MM.1S (cell line): ENCODE data around the gene BBS10.
"Not testable (repeated sequence)": the region's sequence is repeated elsewhere in the genome, so short reads cannot be mapped to it uniquely, and the experiment has no call there.

ENCODE experiments used
- DNase-seq: peaks from one replicate; pipeline ENCODE4 v3.0.0-alpha.2; 2015
- H2AFZ ChIP-seq: fragments of 300-600 bp; sonication (generic); 2 replicates; pipeline ENCODE4 v1.6.0; 2016; ENCODE audit warnings: antibody characterized with exemption, low read length
- H3F3A ChIP-seq: fragments of 300-600 bp; sonication (generic); 2 replicates; pipeline ENCODE4 v1.6.1; 2016; ENCODE audit warnings: mild to moderate bottlenecking, antibody characterized with exemption, low read length, moderate library complexity, mixed read lengths; ENCODE audit not compliant: insufficient read depth
- H3K27ac ChIP-seq: fragments of 300-600 bp; sonication (generic); 2 replicates; pipeline ENCODE4 v1.5.1; 2016; ENCODE audit warnings: mild to moderate bottlenecking, low read length
- H3K27me3 ChIP-seq: fragments of 300-600 bp; sonication (generic); replicated peaks from 2 replicates; pipeline ENCODE4 v1.6.0; 2016; ENCODE audit warnings: low read length; ENCODE audit not compliant: insufficient read depth
- H3K36me3 ChIP-seq: fragments of 300-600 bp; sonication (generic); replicated peaks from 2 replicates; pipeline ENCODE4 v1.6.1; 2016; ENCODE audit warnings: mild to moderate bottlenecking, low read length, mixed read lengths; ENCODE audit not compliant: insufficient read depth
- H3K4me1 ChIP-seq: fragments of 300-600 bp; sonication (generic); 2 replicates; pipeline ENCODE4 v1.6.1; 2016; ENCODE audit warnings: low read length, mixed read lengths
- H3K4me2 ChIP-seq: fragments of 300-600 bp; sonication (generic); 2 replicates; pipeline ENCODE4 v1.6.0; 2016; ENCODE audit warnings: low read depth, low read length
- H3K4me3 ChIP-seq: fragments of 300-600 bp; sonication (generic); 2 replicates; pipeline ENCODE4 v1.5.1; 2016; ENCODE audit warnings: low read length, mixed read lengths
- H3K79me2 ChIP-seq: fragments of 300-600 bp; sonication (generic); 2 replicates; pipeline ENCODE4 v1.6.1; 2016; ENCODE audit warnings: mixed run types, low read length, mixed read lengths
- H3K9ac ChIP-seq: fragments of 300-600 bp; sonication (generic); 2 replicates; pipeline ENCODE4 v1.6.1; 2016; ENCODE audit warnings: low read length, mixed read lengths
- H3K9me2 ChIP-seq: fragments of 300-600 bp; sonication (generic); replicated peaks from 2 replicates; pipeline ENCODE4 v1.6.1; 2016; ENCODE audit warnings: mild to moderate bottlenecking, low read length, mixed read lengths; ENCODE audit not compliant: insufficient read depth
- H3K9me3 ChIP-seq: fragments of 300-600 bp; sonication (generic); replicated peaks from 2 replicates; pipeline ENCODE4 v1.6.1; 2016; ENCODE audit warnings: mild to moderate bottlenecking, low read length, mixed read lengths; ENCODE audit not compliant: insufficient read depth
- H4K20me1 ChIP-seq: fragments of 300-600 bp; sonication (generic); 2 replicates; pipeline ENCODE4 v1.6.1; 2016; ENCODE audit warnings: mild to moderate bottlenecking, low read length, moderate library complexity, mixed read lengths; ENCODE audit not compliant: insufficient read depth
- CTCF ChIP-seq: fragments of 300-600 bp; sonication (generic); IDR thresholded peaks from 2 replicates; pipeline ENCODE4 v1.5.1; 2016; ENCODE audit warnings: antibody characterized with exemption, low read length, mixed read lengths
- EZH2 ChIP-seq: fragments of 300-600 bp; sonication (generic); optimal IDR thresholded peaks from 2 replicates; pipeline ENCODE3; 2017; ENCODE audit warnings: low read depth, mild to moderate bottlenecking, antibody characterized with exemption, low read length, mixed read lengths
- EZH2phosphoT487 ChIP-seq: fragments of 300-600 bp; sonication (generic); IDR thresholded peaks from 2 replicates; pipeline ENCODE4 v1.6.1; 2018; ENCODE audit warnings: antibody characterized with exemption, low read length

BBS10 gene

GRCh38 chr12:76329159-76329558 lies 19.1 kb downstream of the BBS10 start:
- DNase-seq, result no peak
- TF ChIP-seq EZH2phosphoT487 (no peak), EZH2 (no peak), CTCF (no peak)
- H2AFZ ChIP-seq, result no peak overlapping the region
- no peaks in the 10 kb centered on the region for H3K79me2 ChIP-seq
- no peak overlapping the region for H3K4me3 ChIP-seq
- H3F3A ChIP-seq, result no peaks in the 10 kb centered on the region
- H4K20me1 ChIP-seq, result no peaks in the 10 kb centered on the region
- no peaks in the 10 kb centered on the region for H3K4me1 ChIP-seq
- H3K4me2 ChIP-seq, result no peak overlapping the region
- no peaks in the 10 kb centered on the region for H3K9me3 ChIP-seq
- no peaks in the 10 kb centered on the region for H3K9me2 ChIP-seq
- H3K36me3 ChIP-seq, result no peaks in the 10 kb centered on the region
- no peak overlapping the region for H3K27ac ChIP-seq
- H3K9ac ChIP-seq, result no peak overlapping the region
- H3K27me3 ChIP-seq, result no peaks in the 10 kb centered on the region

- not testable (repeated sequence) for H4K20me1 ChIP-seq, H3K36me3 ChIP-seq, H3K9me3 ChIP-seq, H3K27me3 ChIP-seq, DNase-seq, H3K4me1 ChIP-seq, H3K79me2 ChIP-seq, H3K27ac ChIP-seq, H3K9me2 ChIP-seq, H3F3A ChIP-seq, H2AFZ ChIP-seq, H3K4me2 ChIP-seq, H3K4me3 ChIP-seq, H3K9ac ChIP-seq
Observed at GRCh38 chr12:76319595-76320319, 28.5 kb downstream of the BBS10 start.

GRCh38 chr12:76318773-76319594 lies 29.2 kb downstream of the BBS10 start:
- H3K36me3 ChIP-seq, result no peaks in the 10 kb centered on the region
- DNase-seq, result no peak
- no peak overlapping the region for H3K4me2 ChIP-seq
- H3K4me3 ChIP-seq, result no peak overlapping the region
- TF ChIP-seq CTCF (no peak), EZH2 (no peak), EZH2phosphoT487 (no peak)
- no peak overlapping the region for H2AFZ ChIP-seq
- no peak overlapping the region for H3K9ac ChIP-seq
- no peaks in the 10 kb centered on the region for H3K27me3 ChIP-seq
- H3K9me3 ChIP-seq, result no peaks in the 10 kb centered on the region
- no peaks in the 10 kb centered on the region for H4K20me1 ChIP-seq
- no peaks in the 10 kb centered on the region for H3F3A ChIP-seq
- no peaks in the 10 kb centered on the region for H3K4me1 ChIP-seq
- no peaks in the 10 kb centered on the region for H3K79me2 ChIP-seq
- no peak overlapping the region for H3K27ac ChIP-seq
- no peaks in the 10 kb centered on the region for H3K9me2 ChIP-seq

GRCh38 chr12:76317976-76318375 lies 30.2 kb downstream of the BBS10 start:
- peak; percentile 47 for DNase-seq
- no peak overlapping the region for H3K4me3 ChIP-seq
- no peaks in the 10 kb centered on the region for H3K9me2 ChIP-seq
- no peak overlapping the region for H3K27ac ChIP-seq
- no peaks in the 10 kb centered on the region for H3K27me3 ChIP-seq
- no peaks in the 10 kb centered on the region for H3K79me2 ChIP-seq
- no peaks in the 10 kb centered on the region for H3F3A ChIP-seq
- H2AFZ ChIP-seq, result no peak overlapping the region
- H3K9ac ChIP-seq, result no peak overlapping the region
- no peaks in the 10 kb centered on the region for H3K9me3 ChIP-seq
- H3K4me1 ChIP-seq, result no peaks in the 10 kb centered on the region
- no peak overlapping the region for H3K4me2 ChIP-seq
- no peaks in the 10 kb centered on the region for H3K36me3 ChIP-seq
- TF ChIP-seq EZH2phosphoT487, result no peak
- TF ChIP-seq CTCF, result no peak
- TF ChIP-seq EZH2, result no peak
- H4K20me1 ChIP-seq, result no peaks in the 10 kb centered on the region
